ENCODE measurements around the gene FEN1.

FEN1 gene

GRCh38 chr11:61751384-61751783 is 41.3 kb upstream of the FEN1 start:
- H3K4me3 ChIP-seq (ENCODE audit: low read depth, low read length), result no peak overlapping the region
- no peaks in the 10 kb centered on the region for H3K36me3 ChIP-seq
- DNase-seq, result no peak
- no peaks in the 10 kb centered on the region for H3K9me3 ChIP-seq (ENCODE audit: severe bottlenecking)
- no peak for TF ChIP-seq CTCF (IDR thresholded peaks at IDR 0.05; ENCODE audit: low read depth, low read length)
- peaks cover 4% of the 10 kb centered on the region for H3K27me3 ChIP-seq (ENCODE audit: insufficient read depth, low read depth, severe bottlenecking)
- H3K27ac ChIP-seq, result no peak overlapping the region

GRCh38 chr11:61752117-61752924 is 40.4 kb upstream of the FEN1 start, which contains the start of gene MYRF:
MYRF (plus strand) TSS chr11:61752636; CDS start chr11:61752745, 109 bp downstream.
- peak; percentile 52 for DNase-seq
- H3K36me3 ChIP-seq, result no peaks in the 10 kb centered on the region
- TF ChIP-seq CTCF (IDR thresholded peaks at IDR 0.05; ENCODE audit: low read depth, low read length), result peak; percentile 80
- H3K4me3 ChIP-seq (ENCODE audit: low read depth, low read length), result peak within 1 kb of the TSS; percentile 51
- H3K27me3 ChIP-seq (ENCODE audit: insufficient read depth, low read depth, severe bottlenecking), result peaks cover 4% of the 10 kb centered on the region
- H3K27ac ChIP-seq, result no peak within 1 kb of the TSS
- H3K9me3 ChIP-seq (ENCODE audit: severe bottlenecking), result no peaks in the 10 kb centered on the region

GRCh38 chr11:61752925-61753521 is 39.7 kb upstream of the FEN1 start:
- Histone ChIP-seq H3K4me3 (ENCODE audit: low read depth, low read length) (peak overlapping the region; percentile 51), H3K27me3 (ENCODE audit: insufficient read depth, low read depth, severe bottlenecking) (peaks cover 4% of the 10 kb centered on the region), H3K9me3 (ENCODE audit: severe bottlenecking) (no peaks in the 10 kb centered on the region), H3K36me3 (no peaks in the 10 kb centered on the region), H3K27ac (no peak overlapping the region)
- TF ChIP-seq CTCF (IDR thresholded peaks at IDR 0.05; ENCODE audit: low read depth, low read length), result no peak
- no peak for DNase-seq

GRCh38 chr11:61753672-61754071 is 39.0 kb upstream of the FEN1 start:
- Histone ChIP-seq H3K9me3 (ENCODE audit: severe bottlenecking) (no peaks in the 10 kb centered on the region), H3K27ac (no peak overlapping the region), H3K4me3 (ENCODE audit: low read depth, low read length) (no peak overlapping the region), H3K36me3 (no peaks in the 10 kb centered on the region), H3K27me3 (ENCODE audit: insufficient read depth, low read depth, severe bottlenecking) (peaks cover 4% of the 10 kb centered on the region)
- no peak for DNase-seq
- no peak for TF ChIP-seq CTCF (IDR thresholded peaks at IDR 0.05; ENCODE audit: low read depth, low read length)

- Histone ChIP-seq H3K36me3 (no peaks in the 10 kb centered on the region), H3K9me3 (ENCODE audit: severe bottlenecking) (no peaks in the 10 kb centered on the region), H3K27me3 (ENCODE audit: insufficient read depth, low read depth, severe bottlenecking) (peaks cover 4% of the 10 kb centered on the region), H3K27ac (no peak overlapping the region), H3K4me3 (ENCODE audit: low read depth, low read length) (no peak overlapping the region)
- peak; percentile 39 for DNase-seq
- no peak for TF ChIP-seq CTCF (IDR thresholded peaks at IDR 0.05; ENCODE audit: low read depth, low read length)
Measured at GRCh38 chr11:61754534-61755482, 37.9 kb upstream of the FEN1 start.

Data from WERI-Rb-1 (cell line).